Endothelial cell of hepatic sinusoid (primary cell): ENCODE data around the gene BIN1.
"Not testable (repeated sequence)": the region's sequence is repeated elsewhere in the genome, so short reads cannot be mapped to it uniquely, and the experiment has no call there.

Experiments used
- in situ Hi-C: cut with HindIII; loops from 2 replicates; pipeline ENCODE4 v1.10.0; 2017; ENCODE audit warnings: low sequenced_read_pairs

BIN1 gene

GRCh38 chr2:127134833-127135830 lies 28.2 kb upstream of the BIN1 start:
- in situ Hi-C loops: no loop called here

GRCh38 chr2:127134235-127134634 lies 27.3 kb upstream of the BIN1 start:
- in situ Hi-C loops: no loop called here

- in situ Hi-C loops: no loop called here
These were observed 26.8 kb upstream of the BIN1 start for GRCh38 chr2:127133793-127134192.

- in situ Hi-C loops: no loop called here
These were observed 23.5 kb upstream of the BIN1 start for GRCh38 chr2:127130421-127130820.

- in situ Hi-C loops: no loop called here
These were observed 23.0 kb upstream of the BIN1 start for GRCh38 chr2:127129937-127130336.

GRCh38 chr2:127128445-127128904 lies 21.5 kb upstream of the BIN1 start:
- in situ Hi-C loops: no loop called here

- in situ Hi-C loops: no loop called here
These were observed 18.9 kb upstream of the BIN1 start for GRCh38 chr2:127125821-127126220.

GRCh38 chr2:127124426-127124825 lies 17.5 kb upstream of the BIN1 start:
- in situ Hi-C loops: no loop called here

- in situ Hi-C loops: no loop called here
These were observed 15.5 kb upstream of the BIN1 start for GRCh38 chr2:127122361-127123027.

- in situ Hi-C loops: no loop called here
These were observed 14.8 kb upstream of the BIN1 start for GRCh38 chr2:127121776-127122176.

GRCh38 chr2:127121353-127121752 lies 14.4 kb upstream of the BIN1 start:
- in situ Hi-C loops: no loop called here

- in situ Hi-C loops: not testable (repeated sequence)
These were observed 13.5 kb upstream of the BIN1 start for GRCh38 chr2:127120408-127120807.

GRCh38 chr2:127118467-127118866 lies 11.5 kb upstream of the BIN1 start:
- in situ Hi-C loops: no loop called here

- in situ Hi-C loops: no loop called here
These were observed 11.1 kb upstream of the BIN1 start for GRCh38 chr2:127118038-127118437.

GRCh38 chr2:127117603-127118002 lies 10.6 kb upstream of the BIN1 start:
- in situ Hi-C loops: no loop called here

GRCh38 chr2:127115471-127116199 lies 8.7 kb upstream of the BIN1 start:
- in situ Hi-C loops: no loop called here

- in situ Hi-C loops: no loop called here
These were observed 4.0 kb upstream of the BIN1 start for GRCh38 chr2:127110985-127111384.

GRCh38 chr2:127108090-127108523 lies 1.2 kb upstream of the BIN1 start:
- in situ Hi-C loops: no loop called here

- in situ Hi-C loops: no loop called here
These were observed 657 bp upstream of the BIN1 start for GRCh38 chr2:127107622-127107999.

GRCh38 chr2:127106457-127106990 lies 430 bp downstream of the BIN1 start:
- in situ Hi-C loops: no loop called here
